NCI-H82 treated with DMSO at 0.1 percent for 48 hours (cell line): ENCODE measurements around the gene CD247.

Experiments used
- DNase-seq: peaks from one replicate; lab custom pipeline; 2025; ENCODE audit not compliant: unreplicated experiment; lab: John Stamatoyannopoulos, UW

Gene CD247

DNA sequence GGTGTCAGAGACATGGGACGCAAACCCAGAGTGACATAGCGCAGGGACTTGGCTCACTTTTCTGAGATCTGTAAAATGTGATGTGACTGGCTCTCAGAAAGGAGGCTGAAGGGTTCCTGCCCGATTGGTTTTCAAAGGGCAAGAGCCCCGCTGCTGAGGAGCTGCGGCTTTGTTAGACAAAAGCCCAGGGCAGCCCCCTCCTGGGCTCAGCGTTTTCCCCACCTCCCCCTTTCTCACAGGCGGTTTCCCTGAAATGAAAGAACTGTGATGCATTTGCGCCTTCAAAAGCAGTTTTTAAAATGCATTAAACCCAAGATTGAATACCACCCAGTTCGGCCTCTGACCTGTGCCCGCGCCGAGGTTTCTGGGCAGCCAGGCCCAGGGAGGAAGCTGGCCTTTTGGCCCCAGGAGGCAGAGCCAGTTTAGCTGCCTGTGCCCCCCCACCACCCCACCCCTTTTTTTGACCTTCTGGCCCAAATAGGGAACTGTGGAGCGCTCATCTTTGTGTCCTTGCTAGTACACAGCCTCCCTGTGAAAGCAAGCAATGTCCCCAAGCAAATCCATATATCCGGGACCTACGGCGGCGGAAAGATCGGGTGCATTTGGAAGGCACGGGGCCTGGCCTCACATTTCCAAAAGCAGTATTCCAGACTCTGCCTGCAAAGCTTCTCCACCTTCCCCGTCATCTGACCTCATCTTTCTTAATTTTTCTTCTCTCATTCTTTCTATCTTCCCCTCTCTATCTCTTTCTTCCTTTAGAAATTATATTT lies 28.6 kb downstream of the CD247 start:
- no peak for DNase-seq

DNA sequence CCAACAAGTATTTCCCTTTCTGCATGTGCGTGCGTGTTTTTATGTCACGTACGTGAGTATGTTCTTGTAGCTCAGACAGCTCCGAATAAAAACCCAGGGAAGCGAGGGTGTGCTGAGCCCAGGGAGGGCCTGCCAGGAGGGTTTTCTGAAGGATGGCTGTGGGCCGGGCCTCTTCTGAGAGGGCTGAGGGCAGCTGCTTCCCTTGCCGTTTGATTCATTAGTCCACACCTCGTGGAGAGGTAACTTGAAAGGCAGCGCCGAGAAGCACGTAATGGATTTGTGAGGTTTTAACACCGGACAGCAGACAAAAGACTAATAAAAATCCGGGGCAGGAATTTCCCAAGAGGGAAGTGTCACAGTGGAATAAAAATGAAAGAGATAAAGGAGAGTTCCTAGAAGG lies 29.5 kb downstream of the CD247 start:
- no peak for DNase-seq

DNA sequence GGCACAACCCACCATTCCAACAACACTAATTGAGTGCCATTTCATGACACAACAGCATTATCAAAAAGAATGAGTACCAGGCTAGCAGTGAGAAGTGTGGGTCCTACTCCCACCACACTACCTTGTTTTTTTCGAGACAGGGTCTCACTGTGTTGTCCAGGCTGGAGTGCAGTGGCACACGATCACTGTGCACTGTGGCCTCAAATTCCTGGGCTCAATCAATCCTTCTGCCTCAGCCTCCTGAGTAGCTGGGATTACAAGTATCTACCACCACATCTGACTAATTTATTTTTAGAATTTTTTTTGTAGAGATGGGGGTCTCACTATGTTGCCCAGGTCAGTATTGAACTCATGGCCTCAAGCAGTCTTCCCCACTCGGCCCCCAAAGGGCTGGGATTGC lies 30.7 kb downstream of the CD247 start:
- DNase-seq, result no peak

DNA sequence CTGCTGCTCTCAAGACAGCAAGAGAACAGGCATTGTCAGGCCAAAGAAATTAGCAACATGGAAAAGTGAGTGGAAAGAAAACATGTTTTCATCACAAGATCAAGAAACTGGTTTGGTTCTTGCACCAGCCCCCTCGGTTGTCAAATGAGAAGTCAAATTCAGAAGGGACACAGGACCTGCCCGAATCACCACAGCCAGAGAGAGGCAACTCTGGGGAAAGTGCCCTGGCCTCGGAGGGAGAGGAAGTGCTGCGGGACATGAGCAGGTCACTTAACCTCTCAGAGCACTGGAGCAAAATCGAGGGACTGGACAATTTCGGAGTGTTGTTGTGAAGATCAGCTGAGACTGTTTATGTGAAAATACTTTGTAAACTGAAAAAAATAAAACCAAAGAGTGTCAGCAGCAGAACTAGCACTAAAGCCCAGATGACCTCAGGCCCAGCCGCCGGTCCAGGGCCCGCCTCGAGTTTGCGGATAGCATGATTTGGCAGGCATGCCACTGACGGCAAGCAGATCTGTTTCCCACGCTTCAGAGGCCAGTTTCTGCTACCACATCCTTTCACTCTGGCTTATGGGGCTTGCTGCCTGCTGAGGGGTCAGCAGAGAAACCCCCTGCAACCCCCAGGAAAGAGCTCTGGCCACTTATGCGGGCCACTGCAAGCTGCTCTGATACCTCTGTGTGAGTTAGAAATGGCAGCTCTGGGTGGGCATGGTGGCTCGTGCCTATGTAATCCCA lies 32.1 kb downstream of the CD247 start:
- no peak for DNase-seq

DNA sequence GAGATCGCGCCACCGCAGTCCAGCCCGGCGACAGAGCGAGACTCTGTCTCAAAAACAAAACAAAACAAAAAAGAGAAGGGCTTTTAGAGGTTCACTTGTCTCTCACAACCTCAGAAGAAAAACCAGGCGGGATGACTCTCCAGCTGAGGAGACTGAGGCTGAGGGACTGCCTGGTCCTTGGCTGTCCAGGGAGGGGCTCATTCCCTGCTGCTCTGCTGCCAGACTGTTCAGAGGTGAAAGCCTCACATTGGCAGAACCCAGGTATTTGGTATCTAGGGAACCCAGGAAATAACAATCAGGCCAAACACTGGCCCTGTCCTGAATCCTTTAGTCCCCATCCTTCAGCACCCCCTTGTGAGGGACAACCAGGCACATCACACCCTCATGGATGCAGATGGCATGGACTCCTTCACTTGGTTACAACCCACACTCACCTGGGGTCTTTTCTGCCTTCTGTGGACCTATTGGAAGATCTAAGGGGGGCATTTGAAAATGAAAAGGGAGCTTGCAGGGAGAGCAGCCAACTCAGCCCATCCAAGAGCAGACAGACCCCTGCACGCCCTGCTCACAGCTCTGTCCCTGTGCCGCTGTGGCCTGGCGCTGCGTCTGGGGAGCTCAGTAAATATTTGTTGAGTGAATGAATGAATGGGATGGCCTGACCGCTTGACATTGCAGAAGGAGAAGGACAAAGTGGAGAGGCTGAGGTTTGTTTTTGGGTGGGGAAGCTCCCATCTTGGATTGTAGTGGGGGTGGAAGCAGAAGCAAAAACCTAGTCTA lies 33.4 kb downstream of the CD247 start:
- no peak for DNase-seq

DNA sequence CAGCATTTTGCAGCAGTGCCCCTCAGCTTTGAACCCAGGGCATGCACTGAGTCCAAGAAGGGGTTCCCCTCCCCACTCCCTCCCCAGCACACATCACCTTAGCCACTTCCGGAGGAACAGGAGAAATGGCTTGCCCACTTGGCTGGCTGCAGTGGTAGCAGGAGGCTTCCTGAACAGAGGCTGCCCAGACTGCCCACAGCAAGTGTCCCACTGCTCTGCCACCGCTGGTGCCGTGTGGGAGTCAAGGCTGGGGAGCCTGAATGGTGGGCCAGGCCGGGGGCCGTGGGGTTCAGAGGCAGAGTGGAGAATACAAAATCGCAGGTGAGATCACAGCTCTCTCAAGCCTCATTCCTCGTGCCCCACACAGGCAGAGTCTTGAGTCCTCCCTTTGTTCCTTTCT lies 34.5 kb downstream of the CD247 start:
- no peak for DNase-seq

DNA sequence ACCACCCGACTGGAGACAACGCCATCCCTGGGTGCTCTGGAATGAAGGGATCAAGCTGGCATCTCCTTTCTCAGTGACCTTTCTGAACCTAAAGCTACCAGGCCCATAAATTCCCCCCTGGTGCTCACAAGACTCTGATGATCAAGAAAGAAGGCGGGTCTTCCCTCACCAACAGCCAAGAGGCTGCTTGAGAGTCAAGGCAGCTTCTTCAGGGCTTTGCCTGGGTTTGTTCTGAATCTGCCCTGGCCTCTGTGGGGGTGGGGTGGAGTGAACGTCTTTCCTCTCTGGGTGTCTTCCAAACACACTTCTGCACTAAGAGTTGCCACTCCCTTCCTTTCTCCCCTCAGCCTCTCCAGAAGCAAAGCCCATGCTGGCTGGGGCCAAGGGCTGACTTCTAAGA lies 36.1 kb downstream of the CD247 start:
- DNase-seq, result no peak

DNA sequence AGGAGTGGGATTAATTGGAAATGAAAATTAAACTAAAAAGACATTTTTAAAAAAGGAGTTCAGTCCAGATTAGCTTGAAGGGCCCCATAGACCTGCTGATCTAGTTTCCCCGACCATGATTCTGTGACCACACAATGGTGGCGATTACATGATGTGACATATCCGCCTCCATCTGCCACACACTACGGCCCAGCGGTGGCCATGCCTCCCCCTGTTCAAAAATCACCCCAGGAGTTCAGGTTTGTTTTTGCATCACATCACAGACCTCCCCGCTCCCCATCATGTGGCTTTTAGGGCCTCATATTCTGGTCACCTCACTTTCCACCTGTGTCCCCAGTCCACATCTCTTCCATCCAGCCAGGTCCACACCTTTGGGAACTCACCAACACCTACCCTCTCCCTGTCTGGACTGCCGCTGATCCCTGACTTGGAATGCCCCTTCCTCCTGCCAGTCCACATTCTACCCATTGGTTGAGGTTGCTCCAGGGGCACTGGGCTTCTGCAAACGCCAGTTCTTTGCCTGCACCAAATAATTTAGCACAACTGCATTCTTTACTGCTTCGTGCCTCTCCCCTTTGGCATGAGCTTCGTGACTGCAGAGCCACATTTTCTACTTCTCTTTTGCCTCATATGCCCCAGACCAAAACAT lies 38.9 kb downstream of the CD247 start:
- no peak for DNase-seq

DNA sequence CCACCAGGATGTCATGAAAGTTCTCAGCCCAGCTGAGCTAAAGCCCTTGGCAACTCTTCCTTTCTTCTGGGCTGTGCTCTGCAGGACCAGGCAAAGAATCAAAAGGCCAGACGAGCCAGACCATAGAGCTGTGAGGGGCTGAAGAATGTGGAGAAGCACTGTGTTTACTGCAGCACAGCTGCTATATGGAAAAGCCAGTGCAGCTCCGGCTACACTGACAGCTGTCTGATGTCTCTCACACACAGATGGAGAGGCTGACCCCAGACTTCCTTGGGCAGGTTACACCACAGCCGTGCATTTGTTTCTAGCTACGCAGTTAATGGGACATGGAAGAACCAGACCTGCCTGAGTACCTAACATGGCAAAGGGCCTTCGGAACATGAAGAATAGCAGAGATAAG lies 40.3 kb downstream of the CD247 start:
- peak; percentile 18 for DNase-seq

DNA sequence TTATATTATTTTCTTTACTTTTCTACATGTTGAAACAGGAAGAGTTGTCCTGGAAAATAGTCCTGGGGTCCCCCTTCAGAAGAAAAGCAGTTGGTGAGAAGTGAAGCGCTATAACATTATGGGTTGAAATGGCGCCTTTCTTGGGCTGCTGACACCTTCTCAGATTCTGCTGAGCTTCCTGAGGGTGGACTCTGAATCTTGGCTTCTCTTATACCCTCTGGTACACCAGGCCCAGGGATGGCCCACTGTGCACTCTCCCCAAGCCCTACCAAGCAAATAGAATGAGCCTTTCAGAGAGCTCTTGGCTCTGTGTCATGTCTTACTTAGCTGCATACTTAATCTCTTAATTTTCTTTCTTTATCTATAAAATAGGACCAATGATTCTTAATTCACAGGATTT lies 42.3 kb downstream of the CD247 start:
- DNase-seq, result no peak

DNA sequence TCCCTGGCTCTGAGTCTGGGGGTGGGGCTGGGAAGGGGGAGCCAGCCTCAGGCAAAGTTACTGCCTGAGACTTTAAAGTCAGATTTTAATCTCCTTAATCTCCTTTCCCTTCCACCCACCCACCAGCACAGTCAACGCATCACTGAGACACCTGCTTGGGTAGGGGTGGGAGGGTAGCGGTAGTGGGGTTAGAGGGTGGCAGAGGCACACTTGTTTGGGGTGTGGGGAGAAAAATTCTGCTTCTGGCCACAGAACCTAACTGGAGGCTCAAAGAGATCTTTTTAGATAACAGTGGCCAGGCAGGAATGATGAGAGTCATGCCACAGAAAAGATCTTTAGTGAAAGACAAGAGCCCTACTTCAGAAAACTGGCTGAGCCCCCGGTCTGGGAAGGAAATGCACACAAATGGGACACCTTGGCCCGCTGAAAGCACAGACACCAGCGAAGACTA lies 44.1 kb downstream of the CD247 start:
- peak; percentile 67 for DNase-seq

DNA sequence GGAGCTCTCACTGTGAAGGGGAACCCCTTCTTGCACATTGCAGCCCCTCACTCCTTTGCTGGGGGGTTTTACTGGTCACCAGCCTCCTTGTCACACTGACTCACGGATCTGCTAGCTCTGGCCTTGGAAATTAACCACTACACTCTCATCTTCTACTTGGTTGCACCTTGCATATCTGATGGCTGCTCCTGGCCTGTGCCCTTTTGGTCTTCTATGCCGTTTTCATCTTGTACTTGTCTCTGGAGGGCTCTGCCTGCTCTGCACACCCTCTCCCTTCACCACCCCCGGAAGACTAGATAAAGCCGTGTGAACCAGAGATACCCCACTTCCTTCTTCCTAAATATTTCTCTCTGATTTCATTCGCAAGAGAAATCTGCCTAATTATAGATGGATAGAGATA lies 44.6 kb downstream of the CD247 start:
- no peak for DNase-seq

DNA sequence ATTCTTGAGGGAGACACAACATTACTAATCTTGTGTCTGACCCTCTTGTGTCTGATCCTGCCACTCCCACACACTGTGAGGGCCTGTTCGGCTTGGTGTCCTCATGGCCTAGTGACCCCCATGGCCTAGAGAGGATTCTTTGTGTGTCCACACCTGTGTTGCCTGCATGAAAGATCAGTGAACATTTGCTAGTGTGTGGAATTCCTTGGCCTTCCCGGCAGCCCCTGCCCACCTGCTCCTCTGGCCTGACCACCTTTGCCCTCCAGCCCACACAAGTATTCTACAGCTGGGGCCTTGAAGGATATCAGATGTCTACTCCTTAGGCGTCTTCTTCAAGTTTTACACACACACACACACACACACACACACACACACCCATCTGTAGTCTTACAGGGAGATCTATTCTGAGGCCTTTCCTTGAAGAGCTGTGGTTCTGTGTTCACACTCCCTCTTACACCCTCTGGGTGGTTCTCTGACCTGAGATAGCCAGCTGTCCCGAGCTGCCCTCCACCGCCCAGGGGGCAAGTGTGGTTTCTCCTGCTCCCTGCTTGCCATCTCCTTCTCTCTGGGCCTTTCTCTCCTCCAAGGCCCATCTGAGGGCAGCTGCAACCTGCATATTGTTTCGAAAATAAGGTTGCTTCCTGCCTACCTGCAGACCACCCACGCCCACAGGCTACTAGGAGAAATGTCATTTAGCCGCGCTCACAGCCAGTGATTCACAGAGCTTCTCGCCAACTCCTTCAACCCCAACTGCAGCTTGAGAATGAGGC lies 45.4 kb downstream of the CD247 start:
- DNase-seq, result no peak

DNA sequence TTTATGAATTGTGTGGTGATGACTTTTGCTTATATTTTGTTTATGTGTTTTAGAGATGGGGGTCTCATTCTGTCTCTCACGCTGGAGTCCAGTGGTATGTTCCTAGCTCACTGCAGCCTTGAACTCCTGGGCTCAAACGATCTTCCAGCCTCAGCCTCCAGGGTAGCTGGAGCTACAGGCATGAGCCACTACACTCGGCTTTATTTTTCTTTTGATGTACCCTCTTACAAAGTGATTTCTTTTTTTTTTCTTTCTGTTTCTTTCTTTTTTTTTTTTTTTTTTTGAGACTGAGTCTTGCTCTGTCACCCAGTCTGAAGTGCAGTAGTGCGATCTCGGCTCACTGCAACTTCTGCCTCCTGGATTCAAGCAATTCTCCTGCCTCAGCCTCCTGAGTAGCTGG lies 46.8 kb downstream of the CD247 start:
- DNase-seq, result no peak

DNA sequence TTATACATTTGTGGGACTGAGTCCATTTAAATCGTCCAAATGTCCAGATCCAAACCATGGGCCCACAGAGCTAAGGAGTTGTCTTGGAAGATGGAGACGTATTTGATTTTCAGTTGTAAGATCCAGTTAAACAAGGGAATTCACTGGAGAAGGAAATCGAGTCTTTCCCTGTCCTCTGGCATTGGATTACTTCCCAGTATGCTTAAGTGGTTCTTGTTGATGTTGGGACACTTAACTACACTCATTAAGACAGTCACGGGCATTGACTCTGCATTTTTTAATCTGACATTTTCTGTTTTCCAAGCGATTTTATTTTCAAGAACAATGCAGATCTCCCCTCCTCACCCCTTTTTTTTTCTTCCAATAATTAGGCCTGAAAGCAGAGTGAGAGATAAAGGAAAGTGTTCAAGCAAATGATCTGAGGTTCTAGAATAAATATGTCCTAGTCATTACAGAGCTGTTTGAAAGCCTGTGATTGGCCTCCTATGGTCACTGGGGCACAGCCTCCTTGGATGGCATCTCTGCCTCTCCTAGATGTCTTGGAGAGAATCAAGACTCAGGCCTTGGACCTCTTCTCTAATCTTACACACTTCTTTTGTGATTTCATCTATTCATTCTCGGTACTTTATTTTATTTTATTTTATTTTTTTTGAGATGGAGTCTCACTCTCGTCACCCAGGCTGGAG lies 48.9 kb downstream of the CD247 start:
- no peak for DNase-seq

DNA sequence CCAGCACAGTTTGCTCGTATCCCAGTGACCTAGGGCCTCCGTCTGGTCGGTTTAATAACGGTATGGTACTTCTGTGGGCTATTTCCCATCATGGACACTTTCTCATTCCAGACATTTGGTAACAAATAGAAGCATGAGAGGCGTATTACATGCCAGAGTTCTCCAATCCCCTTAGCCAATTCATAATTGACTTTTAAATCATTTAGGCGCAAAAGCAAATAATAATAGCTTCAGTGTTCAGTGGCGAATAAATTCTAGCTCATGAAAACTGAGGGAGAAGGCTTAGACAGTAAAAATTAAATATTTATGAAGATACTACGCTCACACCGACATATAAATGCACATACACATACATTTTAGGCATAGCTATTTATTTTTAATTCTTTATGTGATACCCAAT lies 50.6 kb downstream of the CD247 start:
- DNase-seq, result no peak

DNA sequence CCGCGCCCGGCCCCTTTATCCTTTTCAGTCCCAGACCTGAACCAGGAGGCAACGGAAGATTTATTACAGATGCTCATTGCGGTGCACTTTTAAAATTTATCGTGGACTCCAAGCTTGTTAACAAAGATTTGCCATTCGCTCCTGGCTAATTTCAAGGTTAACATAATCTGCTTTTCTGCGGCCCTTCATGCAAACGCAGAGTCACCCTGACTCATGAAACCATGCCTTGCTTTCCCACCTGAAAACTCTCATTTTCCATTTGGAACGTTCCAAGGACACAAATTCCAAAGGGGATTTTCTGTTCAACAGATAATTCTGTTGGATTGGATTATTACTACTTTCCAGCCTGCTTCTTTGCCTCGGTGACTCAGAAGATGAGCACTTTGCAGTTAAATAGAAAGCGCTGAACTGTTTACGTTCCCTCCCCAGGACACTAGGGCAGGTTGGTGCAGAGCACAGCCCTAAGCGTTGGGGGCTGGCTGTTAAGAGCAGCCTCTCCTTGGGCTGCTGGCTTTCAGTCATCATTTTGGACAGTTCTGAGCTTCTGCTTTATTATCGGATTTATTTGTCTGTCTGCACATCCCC lies 51.1 kb downstream of the CD247 start:
- peak; percentile 87 for DNase-seq

DNA sequence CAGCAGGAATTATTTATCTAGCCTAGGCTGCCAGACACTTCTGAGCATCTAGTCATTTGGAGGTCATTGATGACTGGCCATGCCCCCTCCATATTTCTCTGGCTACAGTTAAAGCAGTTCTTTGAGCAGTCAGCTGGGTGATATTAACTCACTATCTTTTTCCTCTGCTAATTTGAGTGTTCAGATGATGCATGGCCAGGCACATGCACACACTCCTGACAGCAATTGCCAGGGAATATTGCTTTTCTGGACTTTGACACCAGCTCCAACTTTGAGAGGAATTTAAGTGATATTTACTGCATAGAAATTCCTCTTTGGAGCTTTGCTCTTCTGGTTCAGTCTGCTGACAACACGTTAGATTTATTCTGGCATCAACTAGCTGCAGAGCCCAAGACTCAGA lies 52.6 kb downstream of the CD247 start:
- no peak for DNase-seq

DNA sequence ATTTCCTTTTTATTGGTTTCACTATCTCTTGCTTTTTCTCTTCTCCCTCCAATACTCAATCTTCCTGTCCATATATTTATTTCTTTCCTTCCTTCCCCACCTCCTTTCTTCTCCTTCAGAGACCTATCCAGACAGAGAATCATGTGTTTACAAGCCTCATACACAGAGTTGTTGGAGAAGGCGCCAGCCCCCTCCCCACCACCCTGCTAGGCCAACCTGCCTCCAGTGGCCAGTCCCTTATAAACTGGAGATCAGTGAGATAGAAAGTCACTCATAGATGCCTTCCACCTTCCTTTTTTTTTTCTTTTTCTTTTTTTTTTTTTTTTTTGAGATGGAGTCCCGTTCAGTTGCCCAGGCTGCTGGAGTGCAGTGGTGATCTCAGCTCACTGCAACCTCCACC lies 53.3 kb downstream of the CD247 start:
- no peak for DNase-seq
